Mucosa of descending colon (tissue), 3 donors: Measurements from ENCODE around the gene DGKD. TPM values are rescaled to one million over a fixed set of nuclear protein-coding genes. Genes with fewer than 3 reads are reported as not detected.

Source experiments
- ATAC-seq: fragments of 200-7000 bp; cut with Tn5 transposase; one replicate; pipeline ENCODE4 v1.9.1; 2020; ENCODE audit warnings: mild to moderate bottlenecking, moderate library complexity
- DNase-seq, 3 donors: peaks; one replicate each; pipeline ENCODE4 v3.0.0-alpha.2; 2020
- H3K36me3 ChIP-seq: fragments of 200-600 bp; one replicate; pipeline ENCODE4 v1.8.0; 2021; ENCODE audit warnings: low read depth, mild to moderate bottlenecking
- H3K4me1 ChIP-seq: fragments of 200-600 bp; one replicate; pipeline ENCODE4 v1.8.0; 2021; ENCODE audit warnings: low read depth, mild to moderate bottlenecking
- H3K4me3 ChIP-seq: fragments of 200-600 bp; one replicate; pipeline ENCODE4 v1.8.0; 2021; ENCODE audit warnings: mild to moderate bottlenecking
- H3K9me3 ChIP-seq: fragments of 200-600 bp; one replicate; pipeline ENCODE4 v1.8.0; 2021; ENCODE audit warnings: mild to moderate bottlenecking
- CTCF ChIP-seq: fragments of 200-600 bp; IDR thresholded peaks from one replicate; pipeline ENCODE4 v1.8.0; 2022; ENCODE audit warnings: antibody characterized with exemption, mild to moderate bottlenecking
- intact Hi-C, 2 donors: fragments of 100-400 bp; cut with DNase I in 1 of 2; cut with micrococcal nuclease in 1 of 2; formaldehyde crosslinking; loops; one replicate each; pipeline versions ENCODE4 v1.11.0 to v1.11.1; 2022; cut with DNase I, micrococcal nuclease
- total RNA-seq, 3 donors: library from RNA; stranded (reverse); fragmentation: NEBNext Ultra II Directional in 2 of 3; extraction: Animal tissue kit (Norgen Biotek cat#: 25700) in 2 of 3; gene quantifications; one replicate each; pipeline versions ENCODE4 v1.2.1 to v1.2.4, GENCODE V29; 2021 to 2023
- donor health status: DM: no; HTN: no; CAD: no; lungs with moderate emphysema.
- donor health status: DM: no; HTN: no; CAD: no.
- donor health status: DM: no; HTN: yes; CAD: no.

The DGKD gene
- total RNA-seq, 3 donors from 2014 or later, result 81.8 to 159 (median 102) TPM

DNA sequence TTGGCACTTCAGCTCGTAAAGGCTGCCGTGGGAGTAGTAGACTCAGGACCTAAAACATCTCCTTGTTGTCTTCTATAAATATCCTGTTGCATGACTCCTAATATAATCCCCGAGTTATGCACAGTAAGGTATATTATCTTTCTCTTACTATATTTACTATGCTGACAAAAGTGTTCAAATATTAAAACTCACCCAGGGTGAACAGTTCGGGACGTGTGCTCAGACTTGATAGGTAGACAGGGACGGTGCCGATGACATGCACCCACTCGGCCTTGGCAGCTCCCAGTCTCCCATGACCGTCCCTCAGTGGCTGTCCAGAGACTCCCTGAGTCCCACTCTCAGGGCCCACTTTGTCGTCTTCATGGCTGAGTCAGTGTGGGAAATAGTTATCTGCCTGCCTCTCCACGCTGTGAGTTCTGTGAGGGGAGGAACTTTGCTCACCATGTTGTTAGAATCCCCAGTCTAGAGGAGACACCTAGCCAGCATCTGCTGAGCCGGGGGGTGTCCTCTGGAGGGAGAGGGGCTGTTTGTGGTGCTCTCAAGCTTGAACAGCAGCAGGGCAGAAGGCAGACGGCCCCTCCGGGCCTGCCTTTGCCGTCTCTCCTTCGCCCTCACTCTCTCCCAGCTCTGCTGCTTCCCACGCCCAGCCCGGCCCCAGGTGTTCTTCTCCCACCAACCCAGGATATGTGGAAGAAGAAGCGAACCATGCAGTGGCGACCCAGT is 75.0 kb downstream of the DGKD start:
- Histone ChIP-seq H3K36me3 (no peaks in the 10 kb centered on the region), H3K4me1 (peaks cover 19% of the 10 kb centered on the region), H3K9me3 (no peaks in the 10 kb centered on the region), H3K4me3 (no peak overlapping the region)
- intact Hi-C loops, result no loop called here
- no peak for ATAC-seq
- TF ChIP-seq CTCF, result no peak
- peak in 1 of 3 donors; percentile 32 for DNase-seq

DNA sequence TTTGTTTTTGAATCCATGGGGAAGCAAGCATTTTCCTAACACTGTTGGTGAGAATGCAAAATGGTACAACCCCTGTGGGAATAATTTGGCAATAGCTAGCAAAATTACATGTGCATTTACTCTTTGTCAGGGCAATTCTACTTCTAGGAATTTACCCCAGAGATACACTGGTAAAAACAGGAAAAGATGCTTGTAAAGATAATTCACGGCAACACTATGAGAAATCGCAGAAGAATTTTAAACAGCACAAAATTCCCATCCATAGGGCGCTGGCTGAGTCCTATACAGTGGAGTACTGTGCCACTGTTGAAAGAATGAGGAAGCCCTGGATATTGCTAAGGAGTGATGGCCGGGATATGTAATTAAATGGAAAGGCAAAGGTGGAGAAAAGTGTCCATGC is 75.8 kb downstream of the DGKD start:
- no peak overlapping the region for H3K4me3 ChIP-seq
- H3K36me3 ChIP-seq, result no peaks in the 10 kb centered on the region
- no peak for TF ChIP-seq CTCF
- intact Hi-C loops, result no loop called here
- ATAC-seq, result peak; percentile 88
- no peak for DNase-seq
- H3K4me1 ChIP-seq, result peaks cover 12% of the 10 kb centered on the region
- no peaks in the 10 kb centered on the region for H3K9me3 ChIP-seq

DNA sequence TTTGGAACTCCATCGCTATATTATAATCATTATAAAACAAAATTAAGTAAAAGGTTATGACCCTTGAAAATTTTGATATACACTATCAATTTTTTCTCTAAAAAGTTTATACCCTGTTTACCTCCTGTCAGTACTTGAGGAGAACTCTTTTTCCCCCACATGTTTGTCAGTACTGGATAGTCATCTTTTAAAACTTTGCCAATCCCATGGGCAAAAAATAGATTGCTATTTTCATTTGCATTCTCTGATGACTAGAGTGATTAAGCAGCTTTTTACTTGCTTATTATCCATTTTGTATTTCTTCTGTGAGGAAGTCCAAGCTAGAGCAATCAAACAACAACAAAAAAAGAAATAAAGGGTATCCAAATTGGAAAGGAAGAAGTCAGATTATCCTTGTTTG is 76.4 kb downstream of the DGKD start:
- Histone ChIP-seq H3K9me3 (no peaks in the 10 kb centered on the region), H3K36me3 (no peaks in the 10 kb centered on the region), H3K4me3 (no peak overlapping the region), H3K4me1 (peaks cover 11% of the 10 kb centered on the region)
- TF ChIP-seq CTCF, result no peak
- ATAC-seq, result no peak
- no peak for DNase-seq
- intact Hi-C loops, result no loop called here

GRCh38 chr2:233433029-233433428 is 78.7 kb downstream of the DGKD start:
- peaks cover 5% of the 10 kb centered on the region for H3K4me1 ChIP-seq

GRCh38 chr2:233433794-233434193 is 79.5 kb downstream of the DGKD start:
- Histone ChIP-seq H3K9me3 (no peaks in the 10 kb centered on the region), H3K36me3 (no peaks in the 10 kb centered on the region), H3K4me1 (peaks cover 5% of the 10 kb centered on the region), H3K4me3 (no peak overlapping the region)
- DNase-seq, result no peak
- no peak for ATAC-seq
- intact Hi-C loops, result no loop called here
- no peak for TF ChIP-seq CTCF

More at GRCh38 chr2:233433029-233433428, 78.7 kb downstream of the DGKD start:
- ATAC-seq, result no peak
- H3K9me3 ChIP-seq, result no peaks in the 10 kb centered on the region
- no peak for TF ChIP-seq CTCF
- H3K36me3 ChIP-seq, result no peaks in the 10 kb centered on the region
- DNase-seq, result no peak
- intact Hi-C loops, result no loop called here
- H3K4me3 ChIP-seq, result no peak overlapping the region
